Measurements from ENCODE around the gene GNLY.

Gene GNLY

DNA sequence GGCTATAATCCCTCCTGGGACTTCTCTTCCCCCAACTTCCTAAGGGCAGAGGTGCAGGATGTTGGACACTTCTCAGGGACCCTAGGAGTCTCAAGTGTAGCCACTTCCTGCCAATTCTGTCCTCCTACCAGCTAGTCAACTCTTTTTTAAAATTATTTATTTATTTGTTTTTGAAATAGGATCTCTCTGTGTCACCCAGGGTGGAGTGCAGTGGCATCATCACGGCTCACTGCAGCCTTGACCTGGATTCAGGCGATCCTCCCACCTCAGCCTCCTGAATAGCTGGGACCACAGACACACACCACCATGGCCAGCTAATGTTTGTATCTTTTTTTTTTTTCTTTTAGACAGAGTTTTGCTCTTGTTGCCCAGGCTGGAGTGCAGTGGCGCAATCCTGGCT is 37.7 kb upstream of the GNLY start:
- TF ChIP-seq TEAD4 (IDR thresholded peaks at IDR 0.05), result no peak
- no peak for TF ChIP-seq FOXM1 (IDR thresholded peaks at IDR 0.05; ENCODE audit: borderline replicate concordance, low read depth)
- no peak for TF ChIP-seq NFIC (IDR thresholded peaks at IDR 0.05)

DNA sequence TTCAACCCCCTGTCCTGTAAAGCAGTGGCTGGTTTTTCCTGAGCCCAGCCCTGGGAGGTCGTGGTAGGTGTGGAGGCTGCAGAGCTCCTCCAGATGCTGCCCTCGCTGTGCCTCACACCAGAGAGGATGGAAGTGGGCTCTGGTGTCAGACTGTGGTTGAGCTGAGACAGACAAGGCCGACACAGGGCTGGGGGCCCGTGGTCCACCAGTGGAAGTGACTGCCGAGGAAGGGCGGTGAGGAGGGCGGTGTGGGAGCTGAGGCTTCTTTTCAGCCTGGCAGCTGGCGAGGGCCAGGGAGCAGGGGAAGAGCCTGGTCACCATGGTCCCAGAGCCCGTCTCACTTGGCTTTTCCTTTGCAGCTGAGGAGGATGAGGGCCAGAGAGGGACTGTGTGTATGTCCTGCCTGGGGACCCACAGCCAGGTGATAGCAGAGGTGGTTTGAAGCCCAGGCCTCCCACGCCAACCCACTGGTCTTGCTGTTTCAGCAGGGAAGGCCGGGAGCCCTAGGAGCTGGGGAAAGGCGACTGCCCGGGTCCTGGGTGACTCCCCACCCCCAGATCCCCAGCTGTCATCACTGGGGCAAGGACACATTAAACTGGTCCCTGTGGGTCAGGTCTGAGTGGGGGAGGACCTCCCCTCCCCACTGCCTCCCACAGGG is 34.7 kb upstream of the GNLY start:
- no peak for TF ChIP-seq TAF1 (IDR thresholded peaks at IDR 0.05; ENCODE audit: low read depth)
- TF ChIP-seq CREB1 (IDR thresholded peaks at IDR 0.05; ENCODE audit: low read depth), result no peak
- no peak for TF ChIP-seq FOXM1 (IDR thresholded peaks at IDR 0.05; ENCODE audit: borderline replicate concordance, low read depth)
- no peak for TF ChIP-seq TCF12 (IDR thresholded peaks at IDR 0.05; ENCODE audit: low read depth)
- TF ChIP-seq EP300 (IDR thresholded peaks at IDR 0.05; ENCODE audit: borderline replicate concordance), result no peak
- no peak for TF ChIP-seq NFIC (IDR thresholded peaks at IDR 0.05)
- TF ChIP-seq CEBPB (IDR thresholded peaks at IDR 0.05), result no peak
- TF ChIP-seq, protein P1, sequence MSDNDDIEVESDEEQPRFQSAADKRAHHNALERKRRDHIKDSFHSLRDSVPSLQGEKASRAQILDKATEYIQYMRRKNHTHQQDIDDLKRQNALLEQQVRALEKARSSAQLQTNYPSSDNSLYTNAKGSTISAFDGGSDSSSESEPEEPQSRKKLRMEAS (IDR thresholded peaks at IDR 0.05), result no peak
- TF ChIP-seq, protein P2, sequence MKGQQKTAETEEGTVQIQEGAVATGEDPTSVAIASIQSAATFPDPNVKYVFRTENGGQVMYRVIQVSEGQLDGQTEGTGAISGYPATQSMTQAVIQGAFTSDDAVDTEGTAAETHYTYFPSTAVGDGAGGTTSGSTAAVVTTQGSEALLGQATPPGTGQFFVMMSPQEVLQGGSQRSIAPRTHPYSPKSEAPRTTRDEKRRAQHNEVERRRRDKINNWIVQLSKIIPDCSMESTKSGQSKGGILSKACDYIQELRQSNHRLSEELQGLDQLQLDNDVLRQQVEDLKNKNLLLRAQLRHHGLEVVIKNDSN (IDR thresholded peaks at IDR 0.05), result no peak
- TF ChIP-seq RAD21 (IDR thresholded peaks at IDR 0.05; ENCODE audit: low read depth), result no peak
- TF ChIP-seq EGR1 (IDR thresholded peaks at IDR 0.05), result no peak
- TF ChIP-seq, protein P3, sequence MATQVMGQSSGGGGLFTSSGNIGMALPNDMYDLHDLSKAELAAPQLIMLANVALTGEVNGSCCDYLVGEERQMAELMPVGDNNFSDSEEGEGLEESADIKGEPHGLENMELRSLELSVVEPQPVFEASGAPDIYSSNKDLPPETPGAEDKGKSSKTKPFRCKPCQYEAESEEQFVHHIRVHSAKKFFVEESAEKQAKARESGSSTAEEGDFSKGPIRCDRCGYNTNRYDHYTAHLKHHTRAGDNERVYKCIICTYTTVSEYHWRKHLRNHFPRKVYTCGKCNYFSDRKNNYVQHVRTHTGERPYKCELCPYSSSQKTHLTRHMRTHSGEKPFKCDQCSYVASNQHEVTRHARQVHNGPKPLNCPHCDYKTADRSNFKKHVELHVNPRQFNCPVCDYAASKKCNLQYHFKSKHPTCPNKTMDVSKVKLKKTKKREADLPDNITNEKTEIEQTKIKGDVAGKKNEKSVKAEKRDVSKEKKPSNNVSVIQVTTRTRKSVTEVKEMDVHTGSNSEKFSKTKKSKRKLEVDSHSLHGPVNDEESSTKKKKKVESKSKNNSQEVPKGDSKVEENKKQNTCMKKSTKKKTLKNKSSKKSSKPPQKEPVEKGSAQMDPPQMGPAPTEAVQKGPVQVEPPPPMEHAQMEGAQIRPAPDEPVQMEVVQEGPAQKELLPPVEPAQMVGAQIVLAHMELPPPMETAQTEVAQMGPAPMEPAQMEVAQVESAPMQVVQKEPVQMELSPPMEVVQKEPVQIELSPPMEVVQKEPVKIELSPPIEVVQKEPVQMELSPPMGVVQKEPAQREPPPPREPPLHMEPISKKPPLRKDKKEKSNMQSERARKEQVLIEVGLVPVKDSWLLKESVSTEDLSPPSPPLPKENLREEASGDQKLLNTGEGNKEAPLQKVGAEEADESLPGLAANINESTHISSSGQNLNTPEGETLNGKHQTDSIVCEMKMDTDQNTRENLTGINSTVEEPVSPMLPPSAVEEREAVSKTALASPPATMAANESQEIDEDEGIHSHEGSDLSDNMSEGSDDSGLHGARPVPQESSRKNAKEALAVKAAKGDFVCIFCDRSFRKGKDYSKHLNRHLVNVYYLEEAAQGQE (IDR thresholded peaks at IDR 0.05; ENCODE audit: low read depth), result no peak
- TF ChIP-seq TEAD4 (IDR thresholded peaks at IDR 0.05), result no peak
- TF ChIP-seq ZBTB7A (IDR thresholded peaks at IDR 0.05; ENCODE audit: low read depth), result no peak
- TF ChIP-seq YY1 (IDR thresholded peaks at IDR 0.05; ENCODE audit: low read depth), result no peak

DNA sequence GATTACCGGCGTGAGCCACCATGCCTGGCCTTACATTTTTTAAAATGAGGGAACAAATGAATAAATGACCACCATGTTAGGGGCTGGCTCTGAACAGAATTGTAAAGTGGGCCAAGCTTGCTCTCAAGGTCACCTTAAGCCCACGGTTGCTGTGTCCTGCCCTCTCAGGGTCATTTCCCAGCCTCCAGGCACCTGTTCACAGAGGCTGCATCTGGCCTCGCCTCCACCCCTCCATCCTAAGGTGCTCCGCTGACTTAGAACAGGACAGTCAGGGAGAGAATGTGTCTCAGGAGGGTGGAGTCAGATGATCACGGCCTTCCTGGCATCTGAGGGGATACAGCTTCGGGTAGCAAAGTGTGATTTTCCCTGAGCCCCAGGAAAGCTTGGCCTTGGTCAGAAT is 33.4 kb upstream of the GNLY start:
- no peak for TF ChIP-seq TCF12 (IDR thresholded peaks at IDR 0.05; ENCODE audit: low read depth)
- TF ChIP-seq EP300 (IDR thresholded peaks at IDR 0.05; ENCODE audit: borderline replicate concordance), result no peak
- no peak for TF ChIP-seq TEAD4 (IDR thresholded peaks at IDR 0.05)
- no peak for TF ChIP-seq RAD21 (IDR thresholded peaks at IDR 0.05; ENCODE audit: low read depth)
- TF ChIP-seq TAF1 (IDR thresholded peaks at IDR 0.05; ENCODE audit: low read depth), result no peak
- no peak for TF ChIP-seq NFIC (IDR thresholded peaks at IDR 0.05)
- no peak for TF ChIP-seq CREB1 (IDR thresholded peaks at IDR 0.05; ENCODE audit: low read depth)
- TF ChIP-seq FOXM1 (IDR thresholded peaks at IDR 0.05; ENCODE audit: borderline replicate concordance, low read depth), result no peak
- TF ChIP-seq CEBPB (IDR thresholded peaks at IDR 0.05), result no peak
- TF ChIP-seq YY1 (IDR thresholded peaks at IDR 0.05; ENCODE audit: low read depth), result no peak
- TF ChIP-seq EGR1 (IDR thresholded peaks at IDR 0.05), result no peak

DNA sequence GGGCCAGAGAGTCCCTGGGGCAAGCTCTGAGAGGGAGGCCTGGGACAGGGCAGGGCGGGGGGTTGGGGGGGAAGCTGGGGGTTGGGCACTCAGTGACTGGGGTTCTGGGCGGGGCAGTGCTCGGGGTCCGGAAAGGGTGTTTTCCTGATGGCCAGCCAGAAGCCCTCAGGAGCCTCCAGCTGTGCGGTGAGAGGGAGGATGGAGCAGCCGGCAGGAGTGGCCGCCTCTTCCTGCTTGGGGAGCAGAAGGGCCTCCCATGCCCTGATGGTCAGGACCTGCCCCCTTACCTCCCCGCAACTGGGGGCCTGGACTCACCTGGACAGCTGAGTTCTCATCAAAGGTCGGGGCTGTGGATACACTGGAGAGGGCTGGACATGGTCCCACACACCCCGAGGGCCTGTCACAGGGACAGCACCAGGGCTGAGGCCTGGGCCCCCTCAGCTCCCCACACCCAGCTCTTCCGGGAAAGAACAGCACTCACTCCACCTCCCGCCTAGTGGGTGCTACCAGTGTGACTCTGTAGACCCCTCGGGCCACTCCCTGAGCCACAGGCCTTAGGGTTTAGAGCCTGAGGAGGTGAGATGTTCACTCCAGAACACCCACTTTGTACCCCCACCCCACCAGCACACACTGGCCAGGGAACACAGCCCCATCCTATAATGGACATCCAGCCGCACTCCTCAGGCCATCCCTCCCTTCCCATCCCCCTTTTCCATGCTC is 32.9 kb upstream of the GNLY start:
- TF ChIP-seq TCF12 (IDR thresholded peaks at IDR 0.05; ENCODE audit: low read depth) (no peak), EGR1 (IDR thresholded peaks at IDR 0.05) (no peak)

DNA sequence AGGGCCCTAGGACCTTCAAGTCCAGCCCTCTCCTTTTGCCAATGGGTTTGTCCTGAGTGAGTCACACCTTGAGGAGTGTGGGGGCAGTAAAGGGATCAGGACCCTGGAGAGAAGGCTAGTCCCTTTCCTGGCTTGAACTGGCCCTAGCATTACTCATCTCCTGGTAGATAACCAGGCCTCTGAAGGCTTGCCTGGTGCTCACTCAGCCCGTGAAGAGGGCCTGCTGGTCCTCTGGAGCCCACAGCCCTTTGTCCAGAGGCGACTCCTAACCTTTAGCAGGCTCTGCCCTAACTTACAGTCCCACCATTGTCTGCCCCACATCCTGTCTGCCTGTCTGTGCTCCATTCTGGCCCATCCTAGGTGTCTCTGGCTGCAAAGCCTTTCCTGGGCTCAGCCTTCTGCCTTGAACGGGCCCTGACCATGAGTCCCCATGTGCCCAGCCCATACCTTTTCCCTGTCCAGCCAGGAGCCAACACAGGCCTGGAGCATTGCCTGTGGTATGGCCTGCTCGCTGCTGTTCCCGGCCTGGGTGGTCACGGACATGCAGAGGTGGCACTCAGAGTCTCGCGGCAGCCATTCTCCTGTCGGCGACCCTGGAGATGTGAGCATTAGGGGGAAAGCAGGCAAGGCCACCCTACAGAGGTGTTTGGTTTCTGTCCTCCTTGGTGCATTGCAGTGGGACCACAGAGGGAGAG is 31.1 kb upstream of the GNLY start:
- TF ChIP-seq TCF12 (IDR thresholded peaks at IDR 0.05; ENCODE audit: low read depth), result no peak
- TF ChIP-seq, protein P3 (IDR thresholded peaks at IDR 0.05; ENCODE audit: low read depth), result peak; percentile 71

DNA sequence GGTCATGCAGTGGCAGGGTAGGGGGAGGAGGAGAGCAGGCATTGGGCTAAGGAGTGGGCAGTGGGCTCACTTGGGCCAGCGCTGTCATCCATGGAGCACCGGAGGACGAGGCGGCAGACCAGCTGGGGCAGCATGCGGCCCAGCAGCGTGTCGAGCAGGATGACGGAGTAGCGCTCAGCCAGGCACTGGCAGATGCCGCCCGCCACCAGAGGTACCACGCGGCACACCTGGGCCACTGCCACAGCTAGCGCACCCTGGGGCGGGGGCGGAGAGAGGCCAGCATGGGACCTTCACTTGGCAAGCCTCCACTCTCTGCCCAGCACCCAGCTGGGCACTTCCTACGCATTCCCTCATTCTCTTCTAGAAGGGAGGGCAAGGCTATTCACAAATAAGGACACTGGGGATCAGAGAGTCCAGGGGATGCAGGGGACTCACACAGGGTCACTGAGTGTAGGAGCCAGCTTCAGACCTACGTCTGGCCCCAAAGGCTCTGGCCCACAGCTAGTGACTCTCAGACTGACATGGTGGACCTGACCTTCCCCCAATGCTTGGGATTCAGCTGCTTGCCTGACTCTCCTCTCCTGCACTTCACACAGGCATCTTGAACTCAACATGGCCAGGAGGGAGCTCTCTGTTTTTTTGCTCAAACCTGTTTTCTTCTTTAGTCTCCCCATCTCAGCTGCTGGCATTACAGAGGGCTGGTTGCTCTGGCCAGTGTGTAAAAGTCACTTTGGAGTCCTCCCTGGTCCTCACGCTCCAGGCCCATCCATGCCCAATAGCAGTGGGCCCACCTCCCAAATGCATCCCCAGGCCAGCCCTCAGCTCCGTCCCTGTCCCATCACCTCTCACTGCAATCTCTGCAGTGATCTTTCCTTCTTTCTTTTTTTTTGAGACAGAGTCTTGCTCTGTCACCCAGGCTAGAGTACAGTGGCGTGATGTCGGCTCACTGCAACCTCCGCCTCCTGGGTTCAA is 30.3 kb upstream of the GNLY start:
- TF ChIP-seq, protein P1 (IDR thresholded peaks at IDR 0.05), result peak; percentile 74; the same call in 1 of the 2 replicates
- TF ChIP-seq YY1 (IDR thresholded peaks at IDR 0.05; ENCODE audit: low read depth) (no peak), EGR1 (IDR thresholded peaks at IDR 0.05) (peak; percentile 73), TEAD4 (IDR thresholded peaks at IDR 0.05) (no peak)

All from Ishikawa (cell line).